A549 (cell line): Measurements from ENCODE around the gene DISP2.

Source experiments
- CBX8 ChIP-seq: fragments of 200-600 bp; sonication (generic); IDR thresholded peaks from 2 replicates; pipeline ENCODE4 v1.6.1; 2016
- NFE2L2 ChIP-seq: fragments of 150-350 bp; conservative IDR thresholded peaks from 2 replicates; pipeline ENCODE4 v1.6.1; 2014; ENCODE audit warnings: low read length
- POLR2A ChIP-seq: IDR thresholded peaks from 2 replicates; pipeline ENCODE4 v1.6.1; 2012; ENCODE audit warnings: mild to moderate bottlenecking, low read length
- SMC3 ChIP-seq: fragments of >200 bp; sonication (Bioruptor Twin); formaldehyde crosslinking; IDR thresholded peaks from 3 replicates; pipeline ENCODE4 v1.6.1; 2018; ENCODE audit warnings: inconsistent platforms
- TF ChIP-seq, protein P1 (sequence below): fragments of >200 bp; sonication (Bioruptor Twin); formaldehyde crosslinking; IDR thresholded peaks from 3 replicates; pipeline ENCODE4 v1.5.1; 2016
- TF ChIP-seq, protein P2 (sequence below): fragments of 250-450 bp; sonication (Bioruptor Pico); IDR thresholded peaks from 2 replicates; pipeline ENCODE4 v1.5.0; 2021; ENCODE audit warnings: mild to moderate bottlenecking, moderate library complexity, borderline replicate concordance
- TF ChIP-seq, protein P3 (sequence below): fragments of >200 bp; sonication (Bioruptor Twin); formaldehyde crosslinking; IDR thresholded peaks from 3 replicates; pipeline ENCODE4 v1.6.1; 2016
- TF ChIP-seq, protein P4 (sequence below): fragments of 450-650 bp; IDR thresholded peaks from 2 replicates; pipeline ENCODE4 v1.6.1; 2014; ENCODE audit warnings: antibody characterized with exemption

DNA sequence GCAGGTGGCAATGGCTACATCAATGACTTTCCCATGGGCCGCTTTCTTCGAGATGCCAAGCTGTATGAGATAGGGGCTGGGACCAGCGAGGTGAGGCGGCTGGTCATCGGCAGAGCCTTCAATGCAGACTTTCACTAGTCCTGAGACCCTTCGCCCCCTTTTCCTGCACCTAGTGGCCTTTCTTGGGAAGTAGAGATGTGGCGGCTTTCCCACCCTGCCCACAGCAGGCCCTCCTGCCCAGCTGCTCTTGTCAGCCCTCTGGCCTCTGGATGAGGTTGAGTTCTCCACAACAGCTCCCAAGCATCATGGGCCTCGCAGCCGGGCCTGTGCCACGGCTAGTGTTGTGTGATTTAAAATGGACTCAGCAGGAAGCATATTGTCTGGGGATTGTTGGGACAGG is 60.1 kb downstream of the DISP2 start:
- TF ChIP-seq, protein P1, sequence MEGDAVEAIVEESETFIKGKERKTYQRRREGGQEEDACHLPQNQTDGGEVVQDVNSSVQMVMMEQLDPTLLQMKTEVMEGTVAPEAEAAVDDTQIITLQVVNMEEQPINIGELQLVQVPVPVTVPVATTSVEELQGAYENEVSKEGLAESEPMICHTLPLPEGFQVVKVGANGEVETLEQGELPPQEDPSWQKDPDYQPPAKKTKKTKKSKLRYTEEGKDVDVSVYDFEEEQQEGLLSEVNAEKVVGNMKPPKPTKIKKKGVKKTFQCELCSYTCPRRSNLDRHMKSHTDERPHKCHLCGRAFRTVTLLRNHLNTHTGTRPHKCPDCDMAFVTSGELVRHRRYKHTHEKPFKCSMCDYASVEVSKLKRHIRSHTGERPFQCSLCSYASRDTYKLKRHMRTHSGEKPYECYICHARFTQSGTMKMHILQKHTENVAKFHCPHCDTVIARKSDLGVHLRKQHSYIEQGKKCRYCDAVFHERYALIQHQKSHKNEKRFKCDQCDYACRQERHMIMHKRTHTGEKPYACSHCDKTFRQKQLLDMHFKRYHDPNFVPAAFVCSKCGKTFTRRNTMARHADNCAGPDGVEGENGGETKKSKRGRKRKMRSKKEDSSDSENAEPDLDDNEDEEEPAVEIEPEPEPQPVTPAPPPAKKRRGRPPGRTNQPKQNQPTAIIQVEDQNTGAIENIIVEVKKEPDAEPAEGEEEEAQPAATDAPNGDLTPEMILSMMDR, result no peak
- TF ChIP-seq CBX8 (no peak), POLR2A (no peak), NFE2L2 (no peak), SMC3 (no peak)
- TF ChIP-seq, protein P2, sequence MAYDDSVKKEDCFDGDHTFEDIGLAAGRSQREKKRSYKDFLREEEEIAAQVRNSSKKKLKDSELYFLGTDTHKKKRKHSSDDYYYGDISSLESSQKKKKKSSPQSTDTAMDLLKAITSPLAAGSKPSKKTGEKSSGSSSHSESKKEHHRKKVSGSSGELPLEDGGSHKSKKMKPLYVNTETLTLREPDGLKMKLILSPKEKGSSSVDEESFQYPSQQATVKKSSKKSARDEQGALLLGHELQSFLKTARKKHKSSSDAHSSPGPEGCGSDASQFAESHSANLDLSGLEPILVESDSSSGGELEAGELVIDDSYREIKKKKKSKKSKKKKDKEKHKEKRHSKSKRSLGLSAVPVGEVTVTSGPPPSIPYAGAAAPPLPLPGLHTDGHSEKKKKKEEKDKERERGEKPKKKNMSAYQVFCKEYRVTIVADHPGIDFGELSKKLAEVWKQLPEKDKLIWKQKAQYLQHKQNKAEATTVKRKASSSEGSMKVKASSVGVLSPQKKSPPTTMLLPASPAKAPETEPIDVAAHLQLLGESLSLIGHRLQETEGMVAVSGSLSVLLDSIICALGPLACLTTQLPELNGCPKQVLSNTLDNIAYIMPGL, result no peak
- TF ChIP-seq, protein P3, sequence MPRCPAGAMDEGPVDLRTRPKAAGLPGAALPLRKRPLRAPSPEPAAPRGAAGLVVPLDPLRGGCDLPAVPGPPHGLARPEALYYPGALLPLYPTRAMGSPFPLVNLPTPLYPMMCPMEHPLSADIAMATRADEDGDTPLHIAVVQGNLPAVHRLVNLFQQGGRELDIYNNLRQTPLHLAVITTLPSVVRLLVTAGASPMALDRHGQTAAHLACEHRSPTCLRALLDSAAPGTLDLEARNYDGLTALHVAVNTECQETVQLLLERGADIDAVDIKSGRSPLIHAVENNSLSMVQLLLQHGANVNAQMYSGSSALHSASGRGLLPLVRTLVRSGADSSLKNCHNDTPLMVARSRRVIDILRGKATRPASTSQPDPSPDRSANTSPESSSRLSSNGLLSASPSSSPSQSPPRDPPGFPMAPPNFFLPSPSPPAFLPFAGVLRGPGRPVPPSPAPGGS, result no peak
- TF ChIP-seq, protein P4, sequence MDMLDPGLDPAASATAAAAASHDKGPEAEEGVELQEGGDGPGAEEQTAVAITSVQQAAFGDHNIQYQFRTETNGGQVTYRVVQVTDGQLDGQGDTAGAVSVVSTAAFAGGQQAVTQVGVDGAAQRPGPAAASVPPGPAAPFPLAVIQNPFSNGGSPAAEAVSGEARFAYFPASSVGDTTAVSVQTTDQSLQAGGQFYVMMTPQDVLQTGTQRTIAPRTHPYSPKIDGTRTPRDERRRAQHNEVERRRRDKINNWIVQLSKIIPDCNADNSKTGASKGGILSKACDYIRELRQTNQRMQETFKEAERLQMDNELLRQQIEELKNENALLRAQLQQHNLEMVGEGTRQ, result no peak
